CD14-positive monocyte (primary cell): ENCODE measurements around the gene QSER1. TPM values are rescaled to one million over a fixed set of nuclear protein-coding genes. Genes with fewer than 3 reads are reported as not detected.

Experiments
- DNase-seq, 3 donors: peaks; one replicate each; pipeline ENCODE4 v3.0.0-alpha.2; 2011 to 2022
- H2AFZ ChIP-seq: 2 replicates; pipeline ENCODE4 v1.6.0; 2012; ENCODE audit warnings: mild to moderate bottlenecking, low read depth, low read length, inconsistent platforms; ENCODE audit not compliant: insufficient read depth, poor library complexity, severe bottlenecking
- H3K27ac ChIP-seq, 2 donors: 1 replicate in 1 of 2; 2 replicates in 1 of 2; pipeline ENCODE4 v1.5.1; 2012 to 2013; ENCODE audit warnings: low read length in 2 of 2, control low read depth in 1 of 2, inconsistent platforms in 1 of 2, low read depth in 1 of 2, mild to moderate bottlenecking in 1 of 2
- H3K27me3 ChIP-seq, 2 donors: one replicate each; pipeline versions ENCODE4 v1.6.0 to v1.6.1; 2011 to 2013; ENCODE audit warnings: low read length in 2 of 2; ENCODE audit not compliant: control insufficient read depth in 2 of 2, insufficient read depth in 2 of 2
- H3K36me3 ChIP-seq, 2 donors: replicated peaks in 1 of 2; 1 replicate in 1 of 2; 2 replicates in 1 of 2; pipeline versions ENCODE4 v1.5.1 to v1.6.1; 2012 to 2013; ENCODE audit warnings: low read length in 2 of 2, control low read depth in 1 of 2, inconsistent platforms in 1 of 2, mild to moderate bottlenecking in 1 of 2; ENCODE audit not compliant: insufficient read depth in 2 of 2, control insufficient read depth in 1 of 2
- H3K4me1 ChIP-seq, 2 donors: 1 replicate in 1 of 2; 2 replicates in 1 of 2; pipeline versions ENCODE4 v1.5.1 to v1.6.1; 2012 to 2013; ENCODE audit warnings: low read length in 2 of 2, control low read depth in 1 of 2, inconsistent platforms in 1 of 2, mild to moderate bottlenecking in 1 of 2, moderate library complexity in 1 of 2; ENCODE audit not compliant: insufficient read depth in 2 of 2, control insufficient read depth in 1 of 2
- H3K4me2 ChIP-seq: replicated peaks from 2 replicates; pipeline ENCODE3; 2012; ENCODE audit warnings: low read length, moderate library complexity, mild to moderate bottlenecking; ENCODE audit not compliant: poor library complexity, severe bottlenecking; ENCODE audit errors: extremely low read depth
- H3K4me3 ChIP-seq, 3 experiments: fragments of 200-600 bp in 1 of 3; sonication (generic) in 1 of 3; replicated peaks in 1 of 3; 1 replicate in 2 of 3; 2 replicates in 1 of 3; pipeline ENCODE4 v1.5.1; 2011 to 2013; ENCODE audit warnings: low read length in 3 of 3, mild to moderate bottlenecking in 3 of 3, control low read depth in 2 of 3, low read depth in 2 of 3, inconsistent platforms in 1 of 3, moderate library complexity in 1 of 3
- H3K79me2 ChIP-seq: 2 replicates; pipeline ENCODE4 v1.6.0; 2012; ENCODE audit warnings: mild to moderate bottlenecking, control low read depth, inconsistent platforms, low read length, moderate library complexity; ENCODE audit not compliant: insufficient read depth
- H3K9ac ChIP-seq: 2 replicates; pipeline ENCODE4 v1.6.0; 2017; ENCODE audit warnings: low read length, mild to moderate bottlenecking; ENCODE audit not compliant: insufficient read depth, poor library complexity, severe bottlenecking
- H3K9me3 ChIP-seq, 2 donors: replicated peaks in 1 of 2; 1 replicate in 1 of 2; 2 replicates in 1 of 2; pipeline versions ENCODE4 v1.5.1 to v1.6.1; 2012 to 2013; ENCODE audit warnings: low read length in 2 of 2, control low read depth in 1 of 2; ENCODE audit not compliant: control insufficient read depth in 1 of 2, insufficient read depth in 1 of 2
- H4K20me1 ChIP-seq: 2 replicates; pipeline ENCODE4 v1.6.0; 2012; ENCODE audit warnings: mild to moderate bottlenecking, low read length, control low read depth, moderate library complexity; ENCODE audit not compliant: insufficient read depth
- H3K27ac Mint-ChIP-seq, 7 donors: one replicate each; pipeline ENCODE4 v1.8.0; 2020; ENCODE audit warnings: mild to moderate bottlenecking in 7 of 7, mixed read lengths in 7 of 7, moderate library complexity in 6 of 7, inconsistent platforms in 2 of 7
- H3K27me3 Mint-ChIP-seq, 3 donors: one replicate each; pipeline ENCODE4 v1.8.0; 2021 to 2022; ENCODE audit warnings: low read depth in 3 of 3, mild to moderate bottlenecking in 3 of 3, mixed read lengths in 3 of 3, moderate library complexity in 3 of 3, inconsistent platforms in 1 of 3
- H3K36me3 Mint-ChIP-seq, 2 donors: one replicate each; pipeline ENCODE4 v1.8.0; 2020; ENCODE audit warnings: mixed read lengths in 2 of 2, inconsistent platforms in 1 of 2, mild to moderate bottlenecking in 1 of 2
- H3K4me1 Mint-ChIP-seq: one replicate; pipeline ENCODE4 v1.8.0; 2020; ENCODE audit warnings: mild to moderate bottlenecking, mixed read lengths
- H3K4me3 Mint-ChIP-seq, 2 donors: one replicate each; pipeline ENCODE4 v1.8.0; 2020; ENCODE audit warnings: mild to moderate bottlenecking in 2 of 2, mixed read lengths in 2 of 2, moderate library complexity in 1 of 2
- H3K9me3 Mint-ChIP-seq, 7 donors: one replicate each; pipeline ENCODE4 v1.8.0; 2020 to 2022; ENCODE audit warnings: mixed read lengths in 7 of 7, mild to moderate bottlenecking in 6 of 7, moderate library complexity in 6 of 7, inconsistent platforms in 2 of 7
- WGBS: methylation state at CpG from one replicate; pipeline ENCODE4 v1.1.5; 2013; ENCODE audit warnings: missing lambda C conversion rate; ENCODE audit not compliant: insufficient coverage; 5-methylcytosine and 5-hydroxymethylcytosine counted together
- intact Hi-C, 2 donors: fragments of 100-400 bp; cut with micrococcal nuclease; formaldehyde crosslinking; loops; one replicate each; pipeline versions ENCODE4 v1.15.0 to v1.15.1; 2023
- polyA plus RNA-seq, 3 donors: library from polyadenylated mRNA; depleted of rRNA in 1 of 3; unstranded in 2 of 3; stranded (reverse) in 1 of 3; fragments of 300-500 nt in 2 of 3; fragments of >200 nt in 1 of 3; fragmentation: Illumina TruSeq in 2 of 3; gene quantifications; 1 replicate in 2 of 3; 2 replicates in 1 of 3; pipeline ENCODE4 v1.2.3, GENCODE V29; 2012 to 2021
- TF ChIP-seq, protein P1 (sequence below): fragments of 200-600 bp; IDR thresholded peaks from one replicate; pipeline ENCODE4 v1.8.0; 2022; ENCODE audit warnings: antibody characterized with exemption, mild to moderate bottlenecking

QSER1 gene
- polyA plus RNA-seq, 3 donors: 1.1 to 7.0 (median 2.5) TPM

DNA sequence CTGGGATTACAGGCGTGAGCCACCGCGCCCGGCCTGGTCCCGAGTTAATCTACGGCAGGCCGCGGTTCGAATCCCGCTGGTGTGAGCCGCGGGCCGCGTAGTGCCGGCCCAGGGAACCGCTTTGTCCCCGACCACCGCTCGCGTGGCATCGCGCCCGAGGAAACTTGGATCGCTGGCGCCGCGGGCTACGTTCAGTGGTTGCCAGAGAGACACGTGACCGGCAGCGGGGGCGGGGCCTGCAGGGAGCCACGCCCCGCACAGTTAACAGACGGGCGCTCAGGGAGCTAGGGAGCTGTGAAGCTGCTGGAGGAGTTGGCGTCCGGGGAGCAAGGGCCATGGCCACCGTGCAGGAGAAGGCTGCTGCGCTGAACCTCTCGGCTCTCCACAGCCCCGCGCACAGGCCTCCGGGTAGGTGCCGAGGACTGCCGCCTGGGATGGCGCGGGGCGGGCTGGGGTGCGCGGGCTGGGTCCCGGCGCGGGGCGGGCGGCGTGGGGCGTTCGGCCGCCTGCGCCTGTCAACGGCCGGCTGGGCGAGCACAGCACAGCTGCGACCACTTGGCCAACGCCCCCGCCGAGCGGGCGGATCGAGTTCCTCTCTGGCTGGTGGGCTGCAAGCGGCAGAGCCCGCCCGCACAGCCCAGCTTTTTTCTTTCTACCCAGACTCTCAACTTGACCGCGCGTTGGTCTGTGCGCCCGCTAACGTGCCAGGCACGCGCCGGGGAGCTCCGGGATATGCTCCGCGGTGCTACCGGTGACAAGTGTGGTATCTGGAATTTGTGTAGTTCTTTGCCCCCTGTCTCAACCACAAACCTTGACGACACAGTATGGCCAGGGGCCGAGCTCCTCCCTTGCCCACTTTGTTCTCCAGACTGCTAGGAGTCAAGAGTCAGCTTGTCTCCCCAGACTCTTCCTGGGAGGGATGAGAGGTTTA lies 123.3 kb downstream of the QSER1 start, which contains the start of gene DEPDC7:
Gene DEPDC7, plus strand, starts transcription at position 258 of the 931 bp plus-strand sequence. Its CDS starts 78 bp downstream, at position 336.
- intact Hi-C loops: loop anchor here in 1 of 2 donors (2.0 to 5.0 kb wide), 2 partner anchors 23 to 46 kb away; partner anchors contain the start of gene TCP11L1
- peaks cover 29% of the 10 kb centered on the region for H3K4me1 Mint-ChIP-seq
- H2AFZ ChIP-seq: peak within 1 kb of the TSS; percentile 91
- peak; percentile 78 to 86 (median 79) for DNase-seq
- H3K36me3 ChIP-seq: no peaks in the 10 kb centered on the region
- no peaks in the 10 kb centered on the region for H3K79me2 ChIP-seq
- H3K9me3 ChIP-seq: no peaks in the 10 kb centered on the region
- 8% methylated on average over 72 of the region's 89 CpGs for WGBS
- TF ChIP-seq, protein P1, sequence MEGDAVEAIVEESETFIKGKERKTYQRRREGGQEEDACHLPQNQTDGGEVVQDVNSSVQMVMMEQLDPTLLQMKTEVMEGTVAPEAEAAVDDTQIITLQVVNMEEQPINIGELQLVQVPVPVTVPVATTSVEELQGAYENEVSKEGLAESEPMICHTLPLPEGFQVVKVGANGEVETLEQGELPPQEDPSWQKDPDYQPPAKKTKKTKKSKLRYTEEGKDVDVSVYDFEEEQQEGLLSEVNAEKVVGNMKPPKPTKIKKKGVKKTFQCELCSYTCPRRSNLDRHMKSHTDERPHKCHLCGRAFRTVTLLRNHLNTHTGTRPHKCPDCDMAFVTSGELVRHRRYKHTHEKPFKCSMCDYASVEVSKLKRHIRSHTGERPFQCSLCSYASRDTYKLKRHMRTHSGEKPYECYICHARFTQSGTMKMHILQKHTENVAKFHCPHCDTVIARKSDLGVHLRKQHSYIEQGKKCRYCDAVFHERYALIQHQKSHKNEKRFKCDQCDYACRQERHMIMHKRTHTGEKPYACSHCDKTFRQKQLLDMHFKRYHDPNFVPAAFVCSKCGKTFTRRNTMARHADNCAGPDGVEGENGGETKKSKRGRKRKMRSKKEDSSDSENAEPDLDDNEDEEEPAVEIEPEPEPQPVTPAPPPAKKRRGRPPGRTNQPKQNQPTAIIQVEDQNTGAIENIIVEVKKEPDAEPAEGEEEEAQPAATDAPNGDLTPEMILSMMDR: no peak
- H3K27ac Mint-ChIP-seq: peak within 1 kb of the TSS in 2 of 7 donors; percentile 30 to 61
- H3K27me3 ChIP-seq: peaks cover 3 to 13% of the 10 kb centered on the region in 2 donors
- H3K9me3 Mint-ChIP-seq: peaks cover 0 to 3% (median 0%) of the 10 kb centered on the region in 7 donors
- peak within 1 kb of the TSS; percentile 47 to 78 (median 57) for H3K4me3 ChIP-seq
- peak within 1 kb of the TSS; percentile 87 to 92 for H3K4me3 Mint-ChIP-seq
- peak within 1 kb of the TSS; percentile 58 for H3K9ac ChIP-seq
- no peaks in the 10 kb centered on the region for H3K36me3 Mint-ChIP-seq
- H3K27me3 Mint-ChIP-seq: peaks cover 5 to 13% (median 13%) of the 10 kb centered on the region in 3 donors
- peak within 1 kb of the TSS; percentile 90 for H3K4me2 ChIP-seq
- H3K4me1 ChIP-seq: peaks cover 24 to 42% of the 10 kb centered on the region in 2 donors
- no peaks in the 10 kb centered on the region for H4K20me1 ChIP-seq
- H3K27ac ChIP-seq: no peak within 1 kb of the TSS

DNA sequence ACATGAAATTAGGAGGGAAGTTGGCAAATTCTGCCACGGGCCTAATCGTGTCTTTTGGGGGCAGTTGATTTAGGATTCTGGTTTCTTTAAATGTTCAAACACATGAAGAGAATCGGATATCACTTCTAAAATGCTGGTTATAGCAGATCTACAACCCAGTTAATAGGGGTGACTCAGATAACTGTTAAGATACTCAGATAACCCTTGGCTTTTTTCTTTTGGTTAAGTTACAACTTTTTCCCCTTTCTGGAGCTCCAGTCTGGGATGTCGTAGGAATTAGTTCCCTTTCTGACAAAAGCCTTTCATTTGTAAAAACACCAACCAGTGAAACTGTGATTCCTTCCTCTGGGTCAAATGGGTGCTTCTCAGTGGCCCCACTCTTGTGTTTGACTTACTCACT lies 124.0 kb downstream of the QSER1 start:
- H3K36me3 Mint-ChIP-seq: no peaks in the 10 kb centered on the region
- peak overlapping the region; percentile 87 to 90 for H3K4me3 Mint-ChIP-seq
- Histone ChIP-seq H3K36me3 (no peaks in the 10 kb centered on the region), H3K27ac (no peak overlapping the region), H3K4me2 (peak overlapping the region; percentile 90), H3K9me3 (no peaks in the 10 kb centered on the region), H4K20me1 (no peaks in the 10 kb centered on the region), H3K79me2 (no peaks in the 10 kb centered on the region), H3K4me1 (peaks cover 20 to 35% of the 10 kb centered on the region in 2 donors), H3K27me3 (peaks cover 3 to 13% of the 10 kb centered on the region in 2 donors), H2AFZ (peak overlapping the region; percentile 91), H3K9ac (no peak overlapping the region), H3K4me3 (peak overlapping the region in 2 of 3 experiments; percentile 47 to 78)
- peaks cover 23% of the 10 kb centered on the region for H3K4me1 Mint-ChIP-seq
- TF ChIP-seq, protein P1: no peak
- H3K27ac Mint-ChIP-seq: no peak overlapping the region
- peaks cover 5 to 13% (median 13%) of the 10 kb centered on the region in 3 donors for H3K27me3 Mint-ChIP-seq
- 19% methylated on average over 4 of the region's 4 CpGs for WGBS
- intact Hi-C loops: loop anchor here in 1 of 2 donors (2.0 to 5.0 kb wide), 2 partner anchors 22 to 46 kb away; partner anchors contain the start of gene TCP11L1
- peak in 1 of 3 donors; percentile 12 for DNase-seq
- H3K9me3 Mint-ChIP-seq: peaks cover 0 to 3% (median 0%) of the 10 kb centered on the region in 7 donors
